Astrocyte (in vitro differentiated cells and primary cell): ENCODE data around the gene CCNF. TPM values are rescaled to one million over a fixed set of nuclear protein-coding genes. Genes with fewer than 3 reads are reported as not detected.

ENCODE experiments used
- DNase-seq: peaks from one replicate; pipeline ENCODE4 v3.0.0-alpha.2; 2010; ENCODE audit warnings: low read depth
- FAIRE-seq: peaks from 2 replicates; lab custom pipeline; 2011; peaks lifted over from hg19 to GRCh38; lab: Jason Lieb, UNC
- H2AFZ ChIP-seq: 2 replicates; pipeline ENCODE4 v1.6.0; 2012; ENCODE audit warnings: low read depth, low read length, inconsistent platforms
- H3K27ac ChIP-seq: 2 replicates; pipeline ENCODE4 v1.5.1; 2011; ENCODE audit warnings: low read depth, low read length, inconsistent platforms
- H3K27me3 ChIP-seq: 2 replicates; pipeline ENCODE4 v1.6.0; 2011; ENCODE audit warnings: low read length, inconsistent platforms; ENCODE audit not compliant: insufficient read depth
- H3K36me3 ChIP-seq: 2 replicates; pipeline ENCODE4 v1.5.1; 2011; ENCODE audit warnings: low read length, inconsistent platforms; ENCODE audit not compliant: insufficient read depth
- H3K4me1 ChIP-seq: 2 replicates; pipeline ENCODE4 v1.5.1; 2011; ENCODE audit warnings: low read length, inconsistent platforms; ENCODE audit not compliant: insufficient read depth
- H3K4me2 ChIP-seq: 2 replicates; pipeline ENCODE4 v1.6.0; 2012; ENCODE audit warnings: low read length, inconsistent platforms
- H3K4me3 ChIP-seq: 2 replicates; pipeline ENCODE4 v1.5.1; 2011; ENCODE audit warnings: low read depth, mild to moderate bottlenecking, low read length, inconsistent platforms; ENCODE audit not compliant: insufficient read depth
- H3K79me2 ChIP-seq: 2 replicates; pipeline ENCODE4 v1.6.0; 2012; ENCODE audit warnings: mild to moderate bottlenecking, low read length, inconsistent platforms; ENCODE audit not compliant: insufficient read depth
- H3K9ac ChIP-seq: 2 replicates; pipeline ENCODE4 v1.6.0; 2012; ENCODE audit warnings: mild to moderate bottlenecking, low read length, inconsistent platforms
- H3K9me3 ChIP-seq: 2 replicates; pipeline ENCODE4 v1.5.1; 2012; ENCODE audit warnings: low read depth, mild to moderate bottlenecking, low read length, inconsistent platforms; ENCODE audit not compliant: insufficient read depth
- H4K20me1 ChIP-seq: 2 replicates; pipeline ENCODE4 v1.6.0; 2012; ENCODE audit warnings: low read length, inconsistent platforms; ENCODE audit not compliant: insufficient read depth
- H3K27ac Mint-ChIP-seq: one replicate; pipeline ENCODE4 v1.8.0; 2021; ENCODE audit warnings: mild to moderate bottlenecking, mixed read lengths; ENCODE audit not compliant: unreplicated experiment
- H3K27me3 Mint-ChIP-seq: one replicate; pipeline ENCODE4 v1.8.0; 2021; ENCODE audit warnings: low read depth, mixed read lengths; ENCODE audit not compliant: unreplicated experiment
- H3K36me3 Mint-ChIP-seq: one replicate; pipeline ENCODE4 v1.8.0; 2021; ENCODE audit warnings: low read depth, mixed read lengths; ENCODE audit not compliant: unreplicated experiment
- H3K4me1 Mint-ChIP-seq: one replicate; pipeline ENCODE4 v1.8.0; 2021; ENCODE audit warnings: low read depth, mixed read lengths; ENCODE audit not compliant: unreplicated experiment
- H3K4me3 Mint-ChIP-seq: one replicate; pipeline ENCODE4 v1.8.0; 2021; ENCODE audit warnings: mild to moderate bottlenecking, moderate library complexity, mixed read lengths; ENCODE audit not compliant: unreplicated experiment
- H3K9me3 Mint-ChIP-seq: one replicate; pipeline ENCODE4 v1.8.0; 2021; ENCODE audit warnings: mild to moderate bottlenecking, mixed read lengths; ENCODE audit not compliant: unreplicated experiment
- CTCF ChIP-seq: IDR thresholded peaks from 2 replicates; pipeline ENCODE4 v1.5.1; 2011; ENCODE audit warnings: low read depth, mild to moderate bottlenecking, inconsistent platforms, low read length, moderate library complexity; ENCODE audit not compliant: insufficient read depth
- EZH2 ChIP-seq: IDR thresholded peaks from 2 replicates; pipeline ENCODE4 v1.6.1; 2012; ENCODE audit warnings: mild to moderate bottlenecking, low read length, inconsistent platforms; ENCODE audit not compliant: insufficient read depth
- total RNA-seq: library from RNA; stranded (reverse); gene quantifications from 2 replicates; pipeline ENCODE4 v1.2.1, GENCODE V29; 2021

CCNF gene
- total RNA-seq, 1 donor from 2014 or later: 6.4 TPM

GRCh38 chr16:2470603-2471015 lies 41.4 kb downstream of the CCNF start:
- Histone ChIP-seq H3K27ac (no peak overlapping the region), H3K9me3 (no peaks in the 10 kb centered on the region), H3K4me3 (no peak overlapping the region), H3K9ac (no peak overlapping the region), H3K79me2 (no peaks in the 10 kb centered on the region), H3K27me3 (no peaks in the 10 kb centered on the region), H3K36me3 (no peaks in the 10 kb centered on the region), H3K4me2 (peak overlapping the region; percentile 63), H2AFZ (no peak overlapping the region), H4K20me1 (peaks cover 18% of the 10 kb centered on the region), H3K4me1 (peaks cover 30% of the 10 kb centered on the region)
- DNase-seq (no peak), FAIRE-seq (no peak)
- Mint-ChIP-seq H3K4me1 (peaks cover 3% of the 10 kb centered on the region), H3K27me3 (peaks cover 12% of the 10 kb centered on the region), H3K36me3 (no peaks in the 10 kb centered on the region), H3K27ac (no peak overlapping the region), H3K9me3 (no peaks in the 10 kb centered on the region), H3K4me3 (no peak overlapping the region)
- TF ChIP-seq EZH2 (no peak), CTCF (no peak)

GRCh38 chr16:2471016-2471652 lies 41.9 kb downstream of the CCNF start, which contains the start of gene NTN3:
Gene NTN3, plus strand, starts transcription at chr16:2471297. Its CDS starts 405 bp downstream, at chr16:2471702.
- Histone ChIP-seq H3K4me2 (peak within 1 kb of the TSS; percentile 63), H4K20me1 (peaks cover 24% of the 10 kb centered on the region), H3K27me3 (no peaks in the 10 kb centered on the region), H2AFZ (peak within 1 kb of the TSS; percentile 41), H3K79me2 (peaks cover 4% of the 10 kb centered on the region), H3K36me3 (no peaks in the 10 kb centered on the region), H3K27ac (no peak within 1 kb of the TSS), H3K4me3 (no peak within 1 kb of the TSS), H3K9ac (no peak within 1 kb of the TSS), H3K4me1 (peaks cover 30% of the 10 kb centered on the region), H3K9me3 (no peaks in the 10 kb centered on the region)
- FAIRE-seq (no peak), DNase-seq (no peak)
- Mint-ChIP-seq H3K27me3 (peaks cover 15% of the 10 kb centered on the region), H3K36me3 (no peaks in the 10 kb centered on the region), H3K27ac (no peak within 1 kb of the TSS), H3K4me3 (peak within 1 kb of the TSS; percentile 40), H3K9me3 (no peaks in the 10 kb centered on the region), H3K4me1 (peaks cover 3% of the 10 kb centered on the region)
- TF ChIP-seq EZH2: peak; percentile 70
- no peak for TF ChIP-seq CTCF
